ENCODE measurements around the gene ACTN4.

ACTN4 gene

DNA sequence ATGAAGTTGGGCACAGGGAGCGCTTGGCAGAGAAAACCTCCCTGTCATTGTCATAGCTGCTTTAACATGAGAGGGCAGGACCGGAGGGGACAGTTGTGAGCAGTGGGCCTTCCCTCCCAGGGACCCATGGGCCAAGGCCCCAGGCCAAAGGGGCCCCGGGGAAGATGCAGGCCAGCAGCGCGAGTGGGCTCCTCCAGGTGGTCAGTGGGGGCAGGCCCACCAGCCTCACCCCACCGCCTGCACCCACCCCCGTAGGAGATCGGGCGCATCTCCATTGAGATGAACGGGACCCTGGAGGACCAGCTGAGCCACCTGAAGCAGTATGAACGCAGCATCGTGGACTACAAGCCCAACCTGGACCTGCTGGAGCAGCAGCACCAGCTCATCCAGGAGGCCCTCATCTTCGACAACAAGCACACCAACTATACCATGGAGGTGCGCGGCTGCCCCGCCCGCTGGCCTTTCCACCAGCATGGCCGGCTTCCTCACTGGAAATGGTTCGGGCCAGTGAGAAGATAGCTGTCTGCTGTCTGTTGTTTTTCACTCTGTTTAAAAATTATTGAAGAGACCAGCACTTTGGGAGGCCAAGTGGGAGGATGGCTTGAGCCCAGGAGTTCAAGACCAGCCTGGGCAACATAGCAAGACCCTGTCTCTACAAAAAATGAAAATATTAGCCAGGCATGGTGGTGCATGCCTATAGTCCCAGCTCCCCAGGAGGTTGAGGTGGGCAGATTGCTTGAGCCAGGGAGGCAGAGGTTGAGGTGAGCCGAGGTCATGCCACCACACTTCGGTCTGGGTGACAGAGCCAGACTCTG lies 78.2 kb downstream of the ACTN4 start:
- DNase-seq (ENCODE audit: low read depth): no peak

DNA sequence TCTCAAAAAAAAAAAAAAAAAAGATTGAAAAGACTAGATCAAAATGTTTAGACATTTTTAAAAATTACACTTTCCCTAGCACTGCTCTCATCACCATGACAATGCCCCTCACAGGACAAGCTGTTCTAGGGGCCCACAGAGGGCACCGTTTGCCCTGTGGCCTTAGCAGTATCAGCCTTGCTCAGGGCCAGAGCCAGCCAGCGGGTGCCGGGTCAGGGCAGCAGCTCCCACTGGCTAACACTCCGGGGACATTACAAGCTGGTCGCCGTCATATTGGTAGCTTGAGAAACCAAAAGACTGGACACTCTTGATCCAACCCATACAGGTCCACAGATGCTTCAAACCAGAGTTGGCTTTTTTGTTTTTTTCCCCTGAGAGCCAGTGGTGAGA lies 78.8 kb downstream of the ACTN4 start:
- DNase-seq (ENCODE audit: low read depth): no peak

- DNase-seq (ENCODE audit: low read depth): no peak
Measured at GRCh38 chr19:38726761-38727301, 79.4 kb downstream of the ACTN4 start.

GRCh38 chr19:38727306-38727867 lies 79.9 kb downstream of the ACTN4 start:
- no peak for DNase-seq (ENCODE audit: low read depth)

- no peak for DNase-seq (ENCODE audit: low read depth)
Measured at GRCh38 chr19:38727868-38728660, 80.6 kb downstream of the ACTN4 start.

DNA sequence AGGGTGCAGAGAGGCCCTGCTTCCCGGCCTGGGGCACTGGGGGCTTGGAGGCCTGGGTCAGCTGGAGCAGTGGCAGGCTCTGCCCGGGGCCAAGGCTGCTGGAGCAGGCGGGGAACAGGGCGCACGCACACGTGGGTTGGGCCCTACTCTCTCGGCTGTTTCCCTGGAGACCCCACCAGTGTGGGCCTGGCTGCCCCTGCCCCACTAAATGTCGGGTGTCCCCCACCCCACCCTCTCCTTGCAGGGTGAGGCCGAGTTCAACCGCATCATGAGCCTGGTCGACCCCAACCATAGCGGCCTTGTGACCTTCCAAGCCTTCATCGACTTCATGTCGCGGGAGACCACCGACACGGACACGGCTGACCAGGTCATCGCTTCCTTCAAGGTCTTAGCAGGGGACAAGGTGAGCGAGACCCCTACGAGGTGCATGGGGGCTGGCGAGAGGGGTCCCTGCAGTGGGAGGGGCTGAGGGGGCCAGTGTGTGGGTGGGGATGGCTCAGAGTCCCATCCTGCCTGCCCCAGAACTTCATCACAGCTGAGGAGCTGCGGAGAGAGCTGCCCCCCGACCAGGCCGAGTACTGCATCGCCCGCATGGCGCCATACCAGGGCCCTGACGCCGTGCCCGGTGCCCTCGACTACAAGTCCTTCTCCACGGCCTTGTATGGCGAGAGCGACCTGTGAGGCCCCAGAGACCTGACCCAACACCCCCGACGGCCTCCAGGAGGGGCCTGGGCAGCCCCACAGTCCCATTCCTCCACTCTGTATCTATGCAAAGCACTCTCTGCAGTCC lies 81.5 kb downstream of the ACTN4 start:
- no peak for DNase-seq (ENCODE audit: low read depth)

DNA sequence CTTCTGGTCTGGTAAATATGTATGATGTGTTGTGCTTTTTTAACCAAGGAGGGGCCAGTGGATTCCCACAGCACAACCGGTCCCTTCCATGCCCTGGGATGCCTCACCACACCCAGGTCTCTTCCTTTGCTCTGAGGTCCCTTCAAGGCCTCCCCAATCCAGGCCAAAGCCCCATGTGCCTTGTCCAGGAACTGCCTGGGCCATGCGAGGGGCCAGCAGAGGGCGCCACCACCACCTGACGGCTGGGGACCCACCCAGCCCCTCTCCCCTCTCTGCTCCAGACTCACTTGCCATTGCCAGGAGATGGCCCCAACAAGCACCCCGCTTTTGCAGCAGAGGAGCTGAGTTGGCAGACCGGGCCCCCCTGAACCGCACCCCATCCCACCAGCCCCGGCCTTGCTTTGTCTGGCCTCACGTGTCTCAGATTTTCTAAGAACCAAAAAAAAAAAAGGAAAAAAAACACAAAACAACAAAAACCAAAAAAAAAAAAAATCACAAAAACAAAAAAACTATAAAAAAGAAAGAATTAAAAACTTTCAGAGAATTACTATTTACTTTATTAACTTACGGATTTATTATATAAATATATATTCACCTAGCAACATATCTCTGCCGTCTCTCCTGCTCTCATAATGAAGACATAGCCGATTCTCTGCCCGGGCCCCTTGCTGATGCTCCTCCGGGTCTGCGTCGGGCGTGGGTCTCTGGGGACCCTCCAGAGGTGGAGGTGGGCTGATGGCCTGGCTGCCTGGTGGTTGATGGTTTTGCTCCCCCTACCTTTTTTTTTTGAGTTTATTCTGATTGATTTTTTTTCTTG lies 82.4 kb downstream of the ACTN4 start:
- no peak for DNase-seq (ENCODE audit: low read depth)

DNA sequence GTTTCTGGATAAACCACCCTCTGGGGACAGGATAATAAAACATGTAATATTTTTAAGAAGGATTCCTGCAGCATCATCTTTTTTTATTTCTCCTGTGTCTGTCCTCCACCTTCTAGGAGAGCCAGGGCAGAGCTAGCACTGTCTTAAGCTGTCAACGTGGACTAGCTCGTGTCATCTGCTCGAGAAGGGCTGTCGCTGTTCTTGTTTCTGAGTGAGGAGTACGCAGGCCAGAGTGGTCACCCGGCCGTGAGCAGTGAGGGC lies 83.0 kb downstream of the ACTN4 start:
- no peak for DNase-seq (ENCODE audit: low read depth)

DNA sequence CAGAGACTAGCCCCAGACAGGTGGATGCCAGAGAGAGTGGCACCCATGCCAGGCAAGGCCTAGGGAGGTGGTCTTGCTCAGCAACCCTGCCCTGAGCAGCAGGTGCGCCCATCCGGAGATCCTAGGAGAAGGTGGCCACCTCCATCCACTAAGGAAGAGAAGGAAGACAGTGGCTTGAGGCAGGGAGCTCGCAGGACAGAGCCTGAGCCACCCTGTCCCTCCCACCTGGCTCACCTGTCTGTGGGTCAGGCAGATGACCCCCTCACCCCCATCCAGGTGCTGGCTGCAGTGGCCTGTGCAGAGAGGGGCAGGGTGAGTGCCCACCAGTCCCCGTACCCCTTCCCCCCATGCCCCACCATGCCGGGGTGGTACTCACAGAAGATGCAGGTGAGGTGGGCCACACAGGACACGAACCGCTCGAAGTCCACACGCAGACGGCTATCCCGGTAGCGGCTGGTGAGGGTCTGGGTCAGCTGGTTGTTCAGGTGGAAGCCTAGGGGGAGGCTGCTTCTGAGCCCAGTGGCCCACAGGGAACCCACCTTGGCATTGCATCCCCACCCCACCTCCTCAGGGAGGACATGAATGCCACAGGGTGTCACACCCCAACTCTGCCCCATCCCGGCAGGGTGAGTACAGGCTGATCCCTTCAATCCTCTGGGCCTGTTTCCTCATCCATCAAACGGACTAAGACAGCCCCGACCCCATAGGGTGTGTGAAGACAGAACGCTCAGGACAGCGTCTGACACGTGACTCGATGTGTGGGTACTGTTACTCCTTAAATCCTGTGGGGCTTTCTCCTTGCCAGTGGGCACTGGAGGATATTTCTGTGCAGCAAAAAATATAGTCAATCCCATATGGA lies 83.5 kb downstream of the ACTN4 start:
- no peak for DNase-seq (ENCODE audit: low read depth)

DNA sequence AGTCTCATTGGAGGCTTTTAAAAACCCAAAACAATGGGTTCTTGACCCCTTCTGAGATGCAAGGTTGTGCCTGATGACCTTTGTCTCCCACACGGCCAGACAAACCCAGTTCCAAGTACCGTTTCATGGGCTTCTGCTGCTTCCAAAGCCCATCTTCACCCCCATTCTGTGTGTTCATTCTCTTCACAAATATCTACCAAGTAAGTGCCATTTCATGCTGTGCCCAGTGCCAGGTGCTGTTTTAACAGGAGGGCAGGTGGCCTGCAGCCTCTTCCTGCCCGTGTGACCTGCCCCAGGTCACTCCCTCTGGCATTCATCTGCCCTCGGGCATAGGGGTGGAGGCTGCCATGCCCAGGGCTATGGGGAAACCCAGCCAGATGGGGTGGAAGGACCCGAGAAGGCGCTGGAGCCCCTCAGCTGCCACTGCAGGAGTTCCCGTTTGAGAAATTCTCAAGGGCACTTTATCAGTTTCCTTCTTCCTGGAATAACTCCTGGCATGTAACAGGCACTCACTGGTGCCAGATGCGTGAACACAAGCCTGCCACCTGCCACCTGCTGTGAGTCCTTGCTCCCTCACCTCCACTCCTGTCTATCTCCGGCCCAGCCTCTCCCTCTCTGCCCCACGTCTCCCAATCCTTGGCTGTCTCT lies 84.3 kb downstream of the ACTN4 start:
- DNase-seq (ENCODE audit: low read depth): no peak

DNA sequence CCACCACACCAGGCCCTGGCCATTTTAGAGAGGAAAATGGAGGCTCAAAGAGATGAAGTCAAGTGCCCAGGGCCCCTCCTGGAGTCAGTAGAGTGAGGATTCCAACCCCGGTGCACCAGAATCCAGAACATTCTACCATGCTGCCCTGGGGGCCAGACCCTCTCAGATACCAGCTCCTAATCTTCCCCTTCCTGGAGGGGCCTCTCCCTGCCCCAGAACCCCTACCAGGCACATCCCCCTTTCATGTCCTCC lies 85.7 kb downstream of the ACTN4 start:
- DNase-seq (ENCODE audit: low read depth): no peak

GRCh38 chr19:38733493-38734175 lies 86.2 kb downstream of the ACTN4 start:
- DNase-seq (ENCODE audit: low read depth): no peak

DNA sequence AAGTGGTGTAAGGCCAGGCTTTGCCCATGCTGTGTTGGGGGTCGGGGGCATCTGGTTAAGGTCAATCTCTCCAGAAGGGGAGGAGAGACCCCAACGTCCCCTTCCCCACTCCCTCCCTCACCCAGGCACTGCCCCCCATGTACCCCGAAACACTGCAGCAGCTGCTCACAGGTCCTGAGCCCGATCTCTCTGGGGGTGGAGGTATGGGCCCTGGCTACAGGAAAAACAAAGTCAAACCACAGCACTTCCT lies 86.7 kb downstream of the ACTN4 start:
- DNase-seq (ENCODE audit: low read depth): no peak

DNA sequence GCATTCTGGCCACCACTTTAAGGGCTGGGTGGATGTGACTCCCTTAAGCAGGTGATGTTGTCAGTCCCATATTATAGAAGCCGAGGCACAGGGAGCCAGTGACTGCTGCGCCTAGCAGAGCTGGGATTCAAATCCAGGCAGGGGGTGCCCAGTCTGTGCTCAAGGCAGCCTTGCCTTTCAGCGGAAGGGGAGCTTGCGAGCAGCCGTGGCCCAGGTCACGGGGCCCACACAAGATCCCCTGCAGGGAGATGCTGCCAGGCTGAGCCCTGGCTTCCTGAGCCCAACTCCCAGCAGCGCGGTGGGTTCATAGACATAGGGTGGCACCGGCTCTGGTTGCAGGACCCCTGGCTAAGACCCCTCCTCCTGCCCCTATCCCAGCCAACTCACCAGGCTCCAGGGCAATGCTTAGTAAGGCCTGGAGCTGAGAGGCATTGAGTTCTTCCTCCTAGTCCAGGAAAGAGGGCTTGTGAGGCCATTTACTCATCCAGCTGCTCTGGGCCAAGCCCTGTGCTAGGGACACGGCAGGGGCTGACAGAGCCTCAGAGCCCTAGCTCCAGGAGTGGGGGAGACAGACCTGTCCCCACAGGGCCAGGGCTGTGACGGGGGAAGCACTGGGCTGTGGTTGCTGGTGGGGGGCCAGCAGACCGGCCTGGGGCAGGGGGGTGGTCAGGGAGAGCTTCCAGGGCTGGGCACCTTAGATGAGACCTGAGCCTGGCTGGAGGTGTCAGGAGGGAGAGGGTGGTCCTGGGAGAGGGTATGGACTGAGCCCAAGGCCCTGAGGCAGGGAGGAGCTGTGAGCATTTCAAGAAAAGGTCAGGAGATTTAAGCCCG lies 87.2 kb downstream of the ACTN4 start:
- DNase-seq (ENCODE audit: low read depth): no peak

GRCh38 chr19:38735257-38735686 lies 87.8 kb downstream of the ACTN4 start:
- DNase-seq (ENCODE audit: low read depth): no peak

GRCh38 chr19:38736036-38736412 lies 88.6 kb downstream of the ACTN4 start:
- DNase-seq (ENCODE audit: low read depth): no peak

DNA sequence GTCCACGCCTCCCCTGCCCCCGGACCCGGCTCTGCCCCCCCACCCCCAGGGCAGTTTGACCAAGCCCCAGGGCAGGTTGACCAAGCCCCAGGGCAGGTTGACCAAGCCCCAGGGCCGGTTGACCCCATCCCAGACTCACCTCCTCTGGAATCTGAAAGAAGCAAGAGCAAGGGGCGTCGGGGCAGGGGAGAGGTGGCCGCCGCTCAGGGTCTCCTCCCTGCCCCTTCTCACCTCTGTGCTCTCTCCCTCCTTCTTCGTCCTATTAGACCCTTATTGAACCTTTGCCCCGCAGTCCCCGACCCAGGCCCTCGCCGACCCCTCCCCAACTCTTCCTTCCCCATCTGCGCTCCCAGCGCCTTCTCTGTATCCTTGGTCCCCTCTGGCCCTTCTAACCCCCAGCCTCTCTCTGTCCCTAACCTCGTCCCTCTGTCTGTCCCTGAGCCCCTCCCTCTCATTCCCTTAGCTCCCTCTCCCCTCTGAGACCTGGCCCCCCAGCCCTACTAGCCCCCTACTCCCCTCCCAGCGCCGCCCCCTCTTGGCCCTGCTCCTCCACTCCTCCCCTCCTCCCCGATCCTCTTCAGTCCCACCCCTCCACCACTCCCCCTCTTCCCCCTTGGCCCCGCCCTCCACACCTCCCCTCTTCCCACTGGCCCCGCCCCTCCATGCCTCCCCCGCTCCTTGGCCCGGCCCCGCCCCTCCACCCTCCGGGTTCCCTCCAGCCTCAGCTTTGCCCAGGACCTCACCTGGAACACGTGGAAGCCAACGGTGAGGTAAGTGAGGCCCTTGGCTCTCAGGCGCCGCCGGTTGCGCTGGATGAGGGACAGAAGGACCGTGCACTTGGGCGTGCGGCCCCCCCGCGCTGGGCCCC lies 89.2 kb downstream of the ACTN4 start:
- DNase-seq (ENCODE audit: low read depth): no peak

GRCh38 chr19:38737281-38737865 lies 89.9 kb downstream of the ACTN4 start:
- DNase-seq (ENCODE audit: low read depth): no peak

Data from fibroblast of the conjunctiva (primary cell).